NCI-H526 (cell line): ENCODE data around the gene HES5.

Experiments used
- DNase-seq, 2 experiments: peaks; one replicate each; lab custom pipeline; 2025; lab: John Stamatoyannopoulos, UW

Gene HES5

DNA sequence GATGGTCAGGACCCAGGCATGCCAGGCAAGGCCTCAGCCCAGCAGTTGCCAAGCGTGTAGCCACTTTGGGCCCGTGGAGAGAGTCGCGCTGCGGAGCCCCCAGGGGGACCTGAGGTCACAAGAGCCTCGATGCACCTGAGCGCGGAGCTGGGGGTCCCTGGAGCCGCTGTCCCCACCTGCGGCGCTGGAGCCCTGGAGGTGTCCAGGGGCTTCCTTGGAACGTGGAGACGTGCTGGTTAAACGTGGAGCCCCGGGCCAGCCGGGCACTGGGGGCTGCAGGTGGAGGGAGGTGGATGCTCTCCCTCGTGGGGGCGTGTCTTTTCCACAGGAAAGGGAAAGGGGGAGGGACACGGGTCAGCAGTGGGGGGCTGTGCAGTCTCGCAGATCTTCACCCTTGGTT, 50.9 kb downstream of the HES5 start:
- DNase-seq, result no peak
